ENCODE data around the gene GUCY1A1.
A peak's percentile ranks its signal among the peaks of the same experiment; 100 is the strongest.

The GUCY1A1 gene, protein sequence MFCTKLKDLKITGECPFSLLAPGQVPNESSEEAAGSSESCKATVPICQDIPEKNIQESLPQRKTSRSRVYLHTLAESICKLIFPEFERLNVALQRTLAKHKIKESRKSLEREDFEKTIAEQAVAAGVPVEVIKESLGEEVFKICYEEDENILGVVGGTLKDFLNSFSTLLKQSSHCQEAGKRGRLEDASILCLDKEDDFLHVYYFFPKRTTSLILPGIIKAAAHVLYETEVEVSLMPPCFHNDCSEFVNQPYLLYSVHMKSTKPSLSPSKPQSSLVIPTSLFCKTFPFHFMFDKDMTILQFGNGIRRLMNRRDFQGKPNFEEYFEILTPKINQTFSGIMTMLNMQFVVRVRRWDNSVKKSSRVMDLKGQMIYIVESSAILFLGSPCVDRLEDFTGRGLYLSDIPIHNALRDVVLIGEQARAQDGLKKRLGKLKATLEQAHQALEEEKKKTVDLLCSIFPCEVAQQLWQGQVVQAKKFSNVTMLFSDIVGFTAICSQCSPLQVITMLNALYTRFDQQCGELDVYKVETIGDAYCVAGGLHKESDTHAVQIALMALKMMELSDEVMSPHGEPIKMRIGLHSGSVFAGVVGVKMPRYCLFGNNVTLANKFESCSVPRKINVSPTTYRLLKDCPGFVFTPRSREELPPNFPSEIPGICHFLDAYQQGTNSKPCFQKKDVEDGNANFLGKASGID

GRCh38 chr4:155666344-155667221 lies at the start of gene GUCY1A1:
Gene GUCY1A1, plus strand, starts transcription at chr4:155666848. Its CDS starts 30,020 bp downstream, at chr4:155696868.
- Mint-ChIP-seq H3K9me3 (peaks cover 3% of the 10 kb centered on the region), H3K36me3 (ENCODE audit: low read depth) (no peaks in the 10 kb centered on the region), H3K27me3 (peaks cover 68% of the 10 kb centered on the region), H3K27ac (peak within 1 kb of the TSS; percentile 65), H3K4me1 (ENCODE audit: low read depth) (peaks cover 13% of the 10 kb centered on the region), H3K4me3 (peak within 1 kb of the TSS; percentile 84)

DNA sequence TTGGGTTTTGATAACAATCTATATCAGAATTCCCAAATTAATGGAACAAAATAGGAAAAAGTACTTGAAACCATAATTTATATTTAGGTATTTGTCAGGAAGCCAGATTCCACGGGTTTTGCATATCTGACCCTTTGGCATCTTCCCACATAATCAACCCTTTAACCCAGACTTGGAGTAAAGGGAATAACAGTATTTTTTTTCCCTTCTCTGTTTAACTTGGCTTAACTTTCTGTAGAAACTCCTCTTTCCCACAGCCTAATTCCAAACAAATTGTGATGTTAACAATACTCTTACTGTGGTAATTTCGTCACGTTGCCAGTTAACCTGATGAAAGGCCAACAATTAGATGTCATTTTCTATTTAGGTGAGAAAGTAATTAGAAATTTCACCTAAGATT lies 49.4 kb upstream of the GUCY1A1 start:
- H3K27ac Mint-ChIP-seq: no peak overlapping the region
- H3K9me3 Mint-ChIP-seq: no peaks in the 10 kb centered on the region
- H3K27me3 Mint-ChIP-seq: peaks cover 13% of the 10 kb centered on the region
- peaks cover 6% of the 10 kb centered on the region for H3K4me1 Mint-ChIP-seq (ENCODE audit: low read depth)
- no peak overlapping the region for H3K4me3 Mint-ChIP-seq
- no peaks in the 10 kb centered on the region for H3K36me3 Mint-ChIP-seq (ENCODE audit: low read depth)

DNA sequence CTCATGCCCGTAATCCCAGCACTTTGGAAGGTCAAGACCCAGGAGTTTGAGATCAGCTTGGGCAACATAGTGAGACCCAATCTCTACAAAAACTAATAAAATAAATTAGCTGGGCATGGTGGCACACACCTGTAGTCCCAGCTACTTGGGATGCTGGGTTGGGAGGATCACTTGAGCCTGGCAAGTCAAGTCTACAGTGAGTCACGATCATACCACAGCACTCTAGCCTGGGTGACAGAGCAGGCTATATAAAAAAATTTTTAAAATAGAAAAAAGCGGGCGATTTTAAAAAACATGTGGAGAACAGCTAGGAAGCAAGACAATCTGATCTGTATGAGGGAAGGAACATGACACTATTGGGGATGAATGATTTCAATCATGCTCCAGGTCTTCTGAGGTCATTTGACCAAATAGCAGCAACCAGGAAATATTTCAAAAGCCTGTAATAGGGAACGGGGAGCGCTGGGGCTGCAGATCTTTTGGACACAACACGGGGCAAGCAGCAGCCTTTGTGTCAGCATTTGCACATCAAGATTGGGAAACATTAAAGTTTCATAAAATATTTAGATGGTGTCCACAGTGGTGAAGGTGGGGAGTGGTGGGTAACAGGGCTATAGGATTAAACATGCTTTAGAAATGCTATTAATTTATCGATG lies 48.3 kb upstream of the GUCY1A1 start:
- H3K36me3 Mint-ChIP-seq (ENCODE audit: low read depth): no peaks in the 10 kb centered on the region
- no peak overlapping the region for H3K27ac Mint-ChIP-seq
- peaks cover 13% of the 10 kb centered on the region for H3K27me3 Mint-ChIP-seq
- no peak overlapping the region for H3K4me3 Mint-ChIP-seq
- no peaks in the 10 kb centered on the region for H3K9me3 Mint-ChIP-seq
- peaks cover 6% of the 10 kb centered on the region for H3K4me1 Mint-ChIP-seq (ENCODE audit: low read depth)

DNA sequence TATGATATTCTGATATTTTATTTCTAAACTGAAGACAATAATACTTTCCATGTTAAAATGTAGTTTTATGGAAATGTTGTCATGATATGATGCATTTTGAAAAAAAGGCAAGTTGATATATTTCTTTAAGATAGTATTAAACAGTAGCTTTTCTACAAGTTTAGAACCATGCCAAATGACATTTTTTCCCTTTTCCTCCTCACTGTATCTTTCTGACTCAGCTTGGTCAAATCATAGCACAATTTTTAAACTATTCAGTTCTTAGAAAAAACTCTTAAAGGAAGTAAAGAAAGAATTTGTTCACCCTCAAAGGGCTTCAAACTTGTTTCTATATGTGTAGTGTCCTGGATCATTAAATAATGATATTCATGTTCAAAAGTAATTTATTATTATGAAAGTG lies 46.0 kb upstream of the GUCY1A1 start:
- H3K27me3 Mint-ChIP-seq: peaks cover 4% of the 10 kb centered on the region
- no peaks in the 10 kb centered on the region for H3K36me3 Mint-ChIP-seq (ENCODE audit: low read depth)
- H3K9me3 Mint-ChIP-seq: no peaks in the 10 kb centered on the region
- no peak overlapping the region for H3K4me3 Mint-ChIP-seq
- H3K4me1 Mint-ChIP-seq (ENCODE audit: low read depth): no peaks in the 10 kb centered on the region
- no peak overlapping the region for H3K27ac Mint-ChIP-seq

- no peaks in the 10 kb centered on the region for H3K9me3 Mint-ChIP-seq
- H3K36me3 Mint-ChIP-seq (ENCODE audit: low read depth): no peaks in the 10 kb centered on the region
- H3K27me3 Mint-ChIP-seq: no peaks in the 10 kb centered on the region
- H3K4me1 Mint-ChIP-seq (ENCODE audit: low read depth): peaks cover 21% of the 10 kb centered on the region
- no peak overlapping the region for H3K27ac Mint-ChIP-seq
- H3K4me3 Mint-ChIP-seq: no peak overlapping the region
Observed at GRCh38 chr4:155624478-155624877, 42.2 kb upstream of the GUCY1A1 start.

DNA sequence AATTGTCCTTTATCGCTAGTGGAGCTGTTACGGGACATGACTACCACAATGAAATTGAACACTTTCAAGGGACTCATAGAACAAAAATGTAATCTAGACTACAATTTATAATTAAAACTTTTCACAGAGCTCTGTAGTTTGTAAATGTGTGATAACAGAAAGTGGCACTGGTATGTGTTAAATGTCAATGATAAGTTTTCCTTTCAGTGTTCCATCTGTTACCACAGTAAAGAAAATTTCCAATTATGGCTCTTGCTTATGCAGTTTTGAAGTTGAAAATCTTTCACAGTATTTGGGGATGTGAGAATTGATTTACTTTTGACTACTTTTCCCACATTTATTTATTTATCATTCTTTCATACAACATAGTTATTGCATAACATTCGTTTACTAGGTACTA lies 40.1 kb upstream of the GUCY1A1 start:
- Mint-ChIP-seq H3K4me1 (ENCODE audit: low read depth) (peaks cover 31% of the 10 kb centered on the region), H3K36me3 (ENCODE audit: low read depth) (no peaks in the 10 kb centered on the region), H3K4me3 (no peak overlapping the region), H3K9me3 (no peaks in the 10 kb centered on the region), H3K27me3 (no peaks in the 10 kb centered on the region), H3K27ac (no peak overlapping the region)

DNA sequence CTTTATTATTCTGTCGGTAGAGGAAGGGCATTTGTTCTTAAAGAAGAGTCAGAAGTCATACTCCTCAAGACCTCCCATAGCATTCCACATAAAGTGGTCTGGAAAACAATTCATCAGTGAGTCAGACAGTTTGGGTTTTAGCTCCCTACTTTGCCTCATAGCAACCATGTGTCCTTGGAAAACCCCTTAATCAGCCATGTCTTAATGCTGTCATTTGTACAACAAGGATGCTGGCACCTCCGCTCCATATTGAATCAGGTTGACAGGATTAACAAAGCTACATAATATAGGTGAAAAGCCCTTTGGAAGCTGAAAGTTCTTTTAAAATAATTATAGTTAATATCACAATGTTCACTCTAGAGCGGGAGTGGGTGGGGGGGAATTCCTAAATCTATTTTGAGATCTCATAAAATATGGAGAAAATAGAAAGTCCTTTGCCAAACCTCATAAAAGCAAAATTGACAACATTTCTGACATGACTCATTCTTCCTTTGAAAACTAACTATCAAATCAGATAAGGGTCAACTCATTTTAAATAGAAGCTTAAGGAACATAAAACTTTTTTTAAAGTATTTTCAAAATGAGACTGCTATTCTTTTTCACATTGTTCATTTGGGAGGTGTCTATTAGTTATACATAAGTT lies 37.3 kb upstream of the GUCY1A1 start:
- peaks cover 35% of the 10 kb centered on the region for H3K4me1 Mint-ChIP-seq (ENCODE audit: low read depth)
- H3K27me3 Mint-ChIP-seq: no peaks in the 10 kb centered on the region
- H3K9me3 Mint-ChIP-seq: peaks cover under 1% of the 10 kb centered on the region
- H3K27ac Mint-ChIP-seq: peak overlapping the region; percentile 78
- H3K4me3 Mint-ChIP-seq: no peak overlapping the region
- H3K36me3 Mint-ChIP-seq (ENCODE audit: low read depth): no peaks in the 10 kb centered on the region

- no peaks in the 10 kb centered on the region for H3K27me3 Mint-ChIP-seq
Observed at GRCh38 chr4:155629956-155630355, 36.7 kb upstream of the GUCY1A1 start.

GRCh38 chr4:155632310-155632840 lies 34.3 kb upstream of the GUCY1A1 start:
- Mint-ChIP-seq H3K27ac (no peak overlapping the region), H3K9me3 (peaks cover 3% of the 10 kb centered on the region), H3K36me3 (ENCODE audit: low read depth) (no peaks in the 10 kb centered on the region), H3K27me3 (peaks cover 4% of the 10 kb centered on the region), H3K4me3 (no peak overlapping the region), H3K4me1 (ENCODE audit: low read depth) (peaks cover 29% of the 10 kb centered on the region)

More at GRCh38 chr4:155629956-155630355, 36.7 kb upstream of the GUCY1A1 start:
- Mint-ChIP-seq H3K36me3 (ENCODE audit: low read depth) (no peaks in the 10 kb centered on the region), H3K27ac (peak overlapping the region; percentile 78), H3K4me3 (no peak overlapping the region), H3K4me1 (ENCODE audit: low read depth) (peaks cover 35% of the 10 kb centered on the region), H3K9me3 (peaks cover 3% of the 10 kb centered on the region)

DNA sequence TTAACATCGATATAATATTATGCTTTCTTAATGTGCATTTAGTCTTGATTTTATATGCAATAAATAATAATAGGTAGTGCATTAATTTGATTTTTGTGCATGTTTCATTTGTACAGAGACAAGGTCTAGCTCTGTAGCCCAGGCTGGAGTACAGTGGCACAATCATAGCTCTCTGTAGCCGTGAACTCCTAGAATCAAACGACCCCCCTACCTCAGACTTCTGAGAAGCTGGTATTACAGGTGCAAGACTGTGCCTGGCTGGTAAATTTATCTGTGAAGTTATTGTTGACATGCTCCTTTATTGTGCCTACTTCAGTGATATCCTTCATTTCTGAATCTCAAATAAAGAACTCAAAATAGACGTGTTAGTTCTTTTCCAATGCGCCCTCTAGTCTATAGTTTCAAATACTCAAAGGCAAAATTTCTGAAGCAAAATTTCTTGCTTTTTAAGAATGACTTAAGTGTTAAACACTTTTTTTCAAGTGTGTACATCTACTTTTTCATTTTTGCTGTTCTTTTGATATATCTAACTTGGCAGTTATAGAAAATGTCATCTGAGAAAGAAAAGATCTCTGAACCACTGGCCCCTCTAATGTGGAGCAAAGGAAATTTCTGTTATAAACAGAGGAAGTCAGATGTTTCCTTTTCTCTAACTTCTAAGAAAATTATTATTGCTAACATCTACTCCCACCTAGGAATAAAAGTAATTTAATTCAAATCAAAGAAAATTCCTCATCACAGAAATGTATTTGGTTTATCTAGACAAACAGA lies 28.3 kb upstream of the GUCY1A1 start:
- no peaks in the 10 kb centered on the region for H3K36me3 Mint-ChIP-seq (ENCODE audit: low read depth)
- H3K27ac Mint-ChIP-seq: no peak overlapping the region
- peaks cover 26% of the 10 kb centered on the region for H3K4me1 Mint-ChIP-seq (ENCODE audit: low read depth)
- no peak overlapping the region for H3K4me3 Mint-ChIP-seq
- H3K27me3 Mint-ChIP-seq: peaks cover 15% of the 10 kb centered on the region
- peaks cover 3% of the 10 kb centered on the region for H3K9me3 Mint-ChIP-seq

DNA sequence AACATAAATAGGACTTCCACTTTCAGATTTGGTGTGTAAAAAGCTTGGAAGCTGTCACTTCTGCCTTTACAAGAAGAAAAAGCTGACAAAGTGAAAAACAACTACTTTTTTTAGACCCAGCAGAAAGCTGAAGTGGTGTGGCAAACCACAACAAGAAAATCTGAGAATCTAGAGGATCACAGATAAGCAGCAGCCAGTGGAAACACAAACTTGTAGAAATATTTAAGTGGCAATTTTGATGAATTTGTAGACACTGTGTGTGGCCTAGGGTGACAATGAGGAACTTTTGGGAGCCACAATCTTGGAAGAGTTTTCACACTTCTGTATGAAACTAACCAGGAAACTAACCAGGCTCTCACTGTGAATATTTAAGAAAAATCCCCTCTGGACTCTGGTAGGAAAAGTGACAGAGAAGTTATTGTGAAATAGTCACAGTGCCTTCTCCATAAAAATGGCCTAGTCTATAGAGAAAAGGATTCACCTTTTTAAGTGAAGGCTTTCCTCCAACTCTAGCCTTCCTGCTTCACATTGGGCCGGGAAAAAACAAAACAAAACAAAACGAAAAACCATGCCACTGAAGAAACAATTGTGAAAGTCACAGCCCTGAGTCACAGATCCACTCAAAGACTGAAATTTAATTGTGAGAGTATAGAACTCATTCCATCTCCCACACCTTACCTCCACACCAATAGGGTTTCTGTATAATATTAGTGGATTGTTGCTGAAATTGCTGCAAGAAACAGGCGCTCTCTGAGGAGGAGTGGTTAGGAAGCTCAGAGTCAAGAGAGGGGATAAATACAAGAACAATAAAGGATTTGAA lies 26.7 kb upstream of the GUCY1A1 start:
- no peaks in the 10 kb centered on the region for H3K36me3 Mint-ChIP-seq (ENCODE audit: low read depth)
- H3K4me3 Mint-ChIP-seq: peak overlapping the region; percentile 6
- H3K27me3 Mint-ChIP-seq: peaks cover 15% of the 10 kb centered on the region
- peaks cover 26% of the 10 kb centered on the region for H3K4me1 Mint-ChIP-seq (ENCODE audit: low read depth)
- H3K9me3 Mint-ChIP-seq: no peaks in the 10 kb centered on the region
- H3K27ac Mint-ChIP-seq: peak overlapping the region; percentile 24

GRCh38 chr4:155640751-155641150 lies 25.9 kb upstream of the GUCY1A1 start:
- peaks cover 14% of the 10 kb centered on the region for H3K27me3 Mint-ChIP-seq
- no peak overlapping the region for H3K27ac Mint-ChIP-seq
- no peaks in the 10 kb centered on the region for H3K9me3 Mint-ChIP-seq
- peaks cover 26% of the 10 kb centered on the region for H3K4me1 Mint-ChIP-seq (ENCODE audit: low read depth)
- H3K4me3 Mint-ChIP-seq: no peak overlapping the region
- H3K36me3 Mint-ChIP-seq (ENCODE audit: low read depth): no peaks in the 10 kb centered on the region

- peaks cover 26% of the 10 kb centered on the region for H3K4me1 Mint-ChIP-seq (ENCODE audit: low read depth)
Observed at GRCh38 chr4:155643087-155643486, 23.6 kb upstream of the GUCY1A1 start.

More at GRCh38 chr4:155643087-155643486, 23.6 kb upstream of the GUCY1A1 start:
- Mint-ChIP-seq H3K27me3 (peaks cover 11% of the 10 kb centered on the region), H3K4me3 (no peak overlapping the region), H3K9me3 (no peaks in the 10 kb centered on the region), H3K27ac (no peak overlapping the region), H3K36me3 (ENCODE audit: low read depth) (no peaks in the 10 kb centered on the region)

Measured in stimulated activated naive CD8-positive, alpha-beta T cell treated with anti-CD3 and anti-CD28 coated beads, Interleukin-15, Interleukin-2, amounts not matched to agents 100 ng/mL and 50 ng/mL, for 24 hours (primary cell).